ENCODE results near the gene ZNHIT1. TPM values are rescaled to one million over a fixed set of nuclear protein-coding genes. Genes with fewer than 3 reads are reported as not detected.
"Not testable (repeated sequence)": the region's sequence is repeated elsewhere in the genome, so short reads cannot be mapped to it uniquely, and the experiment has no call there.

Gene ZNHIT1
- total RNA-seq, 1 donor from 2014 or later = 109 TPM

DNA sequence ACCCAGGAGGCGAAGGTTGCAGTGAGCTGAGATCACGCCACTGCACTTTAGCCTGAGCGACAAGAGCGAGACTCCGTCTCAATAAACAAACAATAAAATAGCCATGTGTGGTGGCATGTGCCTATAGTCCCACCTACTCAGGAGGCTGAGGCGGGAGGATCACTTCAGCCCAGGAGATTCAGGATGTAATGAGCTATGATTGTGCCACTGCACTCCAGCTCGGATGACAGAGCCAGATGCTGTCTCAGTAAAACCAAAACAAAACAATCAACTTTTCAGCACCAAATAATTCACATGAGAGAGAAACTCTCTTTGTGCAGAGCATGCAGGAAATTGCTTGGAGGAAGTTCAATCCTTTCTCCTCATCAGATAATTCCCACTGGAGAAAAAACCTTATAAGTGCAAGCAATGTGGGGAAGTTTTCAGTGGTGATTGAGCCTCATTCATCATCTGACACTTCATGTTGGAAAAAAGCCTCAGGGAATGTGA, 40.3 kb downstream of the ZNHIT1 start:
- TF ChIP-seq, protein P1, sequence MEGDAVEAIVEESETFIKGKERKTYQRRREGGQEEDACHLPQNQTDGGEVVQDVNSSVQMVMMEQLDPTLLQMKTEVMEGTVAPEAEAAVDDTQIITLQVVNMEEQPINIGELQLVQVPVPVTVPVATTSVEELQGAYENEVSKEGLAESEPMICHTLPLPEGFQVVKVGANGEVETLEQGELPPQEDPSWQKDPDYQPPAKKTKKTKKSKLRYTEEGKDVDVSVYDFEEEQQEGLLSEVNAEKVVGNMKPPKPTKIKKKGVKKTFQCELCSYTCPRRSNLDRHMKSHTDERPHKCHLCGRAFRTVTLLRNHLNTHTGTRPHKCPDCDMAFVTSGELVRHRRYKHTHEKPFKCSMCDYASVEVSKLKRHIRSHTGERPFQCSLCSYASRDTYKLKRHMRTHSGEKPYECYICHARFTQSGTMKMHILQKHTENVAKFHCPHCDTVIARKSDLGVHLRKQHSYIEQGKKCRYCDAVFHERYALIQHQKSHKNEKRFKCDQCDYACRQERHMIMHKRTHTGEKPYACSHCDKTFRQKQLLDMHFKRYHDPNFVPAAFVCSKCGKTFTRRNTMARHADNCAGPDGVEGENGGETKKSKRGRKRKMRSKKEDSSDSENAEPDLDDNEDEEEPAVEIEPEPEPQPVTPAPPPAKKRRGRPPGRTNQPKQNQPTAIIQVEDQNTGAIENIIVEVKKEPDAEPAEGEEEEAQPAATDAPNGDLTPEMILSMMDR (IDR thresholded peaks at IDR 0.05; ENCODE audit: insufficient read depth, low read length, poor library complexity, severe bottlenecking) = no peak
- H3K36me3 ChIP-seq (ENCODE audit: control insufficient read depth, insufficient read depth, low read length) = no peaks in the 10 kb centered on the region
- no peak for DNase-seq (ENCODE audit: low read depth)

DNA sequence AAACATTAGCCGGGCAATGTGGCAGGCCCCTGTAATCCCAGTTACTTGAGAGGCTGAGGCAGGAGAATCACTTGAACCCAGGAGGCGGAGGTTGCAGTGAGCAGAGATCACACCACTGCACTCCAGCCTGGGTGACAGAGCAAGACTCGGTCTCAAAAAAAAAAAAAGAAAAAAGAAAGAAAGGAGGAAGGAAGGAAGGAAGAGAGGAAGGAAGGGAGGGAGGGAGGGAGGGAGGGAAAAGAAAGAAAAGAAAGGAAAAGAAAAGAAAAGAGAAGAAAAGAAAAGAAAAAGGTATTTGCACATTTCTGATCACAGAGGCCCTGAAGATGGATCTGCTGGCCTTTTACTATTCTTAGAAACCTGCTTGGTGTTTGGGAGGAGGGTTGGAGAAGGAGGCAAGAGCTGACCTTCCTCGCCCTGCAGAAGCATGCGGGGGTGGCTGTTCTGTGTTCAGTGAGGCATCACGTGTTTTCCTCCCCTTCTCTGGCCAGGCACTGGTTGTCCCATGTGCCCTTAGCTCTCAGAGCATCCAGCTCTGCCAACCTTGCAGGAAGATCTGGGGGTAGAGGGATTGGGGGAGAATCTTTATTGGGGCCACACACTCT, 46.2 kb downstream of the ZNHIT1 start:
- H3K27me3 ChIP-seq (ENCODE audit: control insufficient read depth, insufficient read depth, low read length); H3K36me3 ChIP-seq (ENCODE audit: control insufficient read depth, insufficient read depth, low read length); H3K4me3 ChIP-seq (ENCODE audit: low read depth, low read length); DNase-seq (ENCODE audit: low read depth): not testable (repeated sequence)

More for the DNA sequence above, 40.3 kb downstream of the ZNHIT1 start:
- H3K4me3 ChIP-seq (ENCODE audit: low read depth, low read length) = no peak overlapping the region
- no peaks in the 10 kb centered on the region for H3K27me3 ChIP-seq (ENCODE audit: control insufficient read depth, insufficient read depth, low read length)

DNA sequence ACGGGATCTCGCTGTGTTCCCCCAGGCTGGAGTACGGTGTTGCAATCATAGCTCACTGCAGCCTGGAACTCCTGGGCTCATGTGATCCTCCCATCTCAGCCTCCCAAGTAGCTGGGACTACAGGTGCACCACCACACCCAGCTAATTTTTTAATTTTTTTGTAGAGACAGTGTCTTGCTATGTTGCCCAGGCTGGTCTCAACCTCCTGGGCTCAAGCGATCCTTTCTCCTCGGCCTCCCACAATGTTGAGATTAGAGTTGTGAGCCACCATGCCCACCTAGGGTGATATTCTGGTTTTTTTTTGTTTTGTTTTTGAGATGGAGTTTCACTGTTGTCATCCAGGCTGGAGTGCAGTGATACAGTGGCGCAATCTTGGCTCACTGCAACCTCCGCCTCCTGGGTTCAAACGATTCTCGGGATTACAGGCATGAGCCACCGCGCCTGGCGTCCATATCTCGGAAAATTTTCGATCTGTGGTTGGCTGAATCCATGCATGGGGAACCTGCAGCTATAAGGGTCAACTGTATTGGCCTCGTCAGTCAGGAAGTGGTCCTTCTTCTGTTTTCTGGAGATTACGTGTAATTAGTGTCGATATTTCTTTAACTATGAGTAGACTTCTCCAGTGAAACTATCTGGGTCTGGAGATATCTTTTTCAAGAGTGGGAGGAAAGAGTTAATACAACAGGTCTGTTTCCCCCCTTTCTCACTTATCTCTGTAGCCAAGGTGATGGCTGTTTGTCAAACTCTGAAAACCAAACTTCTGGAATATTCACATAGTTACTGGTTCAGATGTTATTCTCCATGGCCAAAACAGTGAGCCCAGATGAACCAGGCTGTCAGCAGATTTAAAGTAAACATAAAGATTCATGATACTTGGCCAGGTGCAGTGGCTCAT, 47.9 kb downstream of the ZNHIT1 start:
- no peak for DNase-seq (ENCODE audit: low read depth)
- H3K4me3 ChIP-seq (ENCODE audit: low read depth, low read length) = no peak overlapping the region
- H3K36me3 ChIP-seq (ENCODE audit: control insufficient read depth, insufficient read depth, low read length) = no peaks in the 10 kb centered on the region
- no peaks in the 10 kb centered on the region for H3K27me3 ChIP-seq (ENCODE audit: control insufficient read depth, insufficient read depth, low read length)
- TF ChIP-seq, protein P1 (IDR thresholded peaks at IDR 0.05; ENCODE audit: insufficient read depth, low read length, poor library complexity, severe bottlenecking) = no peak

DNA sequence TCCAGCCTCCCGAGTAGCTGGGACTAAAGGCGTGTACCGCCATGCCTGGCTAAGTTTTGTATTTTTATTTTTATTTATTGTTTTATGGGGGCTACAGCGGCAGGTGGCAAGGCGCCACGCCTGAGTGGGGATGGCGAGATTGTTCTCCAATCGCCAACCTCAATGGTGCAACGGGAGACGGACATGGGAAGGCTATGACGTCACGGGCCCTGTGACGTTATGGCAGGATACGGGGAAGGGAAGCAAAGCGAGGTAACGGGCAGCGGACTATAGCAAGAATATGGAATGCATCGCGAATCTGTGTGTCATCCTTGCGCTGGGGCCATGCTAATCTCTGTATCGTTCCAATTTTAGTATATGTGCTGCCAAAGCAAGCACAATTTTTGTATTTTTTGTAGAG, 51.7 kb downstream of the ZNHIT1 start:
- no peak overlapping the region for H3K4me3 ChIP-seq (ENCODE audit: low read depth, low read length)
- H3K36me3 ChIP-seq (ENCODE audit: control insufficient read depth, insufficient read depth, low read length) = no peaks in the 10 kb centered on the region
- TF ChIP-seq, protein P1 (IDR thresholded peaks at IDR 0.05; ENCODE audit: insufficient read depth, low read length, poor library complexity, severe bottlenecking) = no peak
- DNase-seq (ENCODE audit: low read depth) = no peak
- H3K27me3 ChIP-seq (ENCODE audit: control insufficient read depth, insufficient read depth, low read length) = no peaks in the 10 kb centered on the region

DNA sequence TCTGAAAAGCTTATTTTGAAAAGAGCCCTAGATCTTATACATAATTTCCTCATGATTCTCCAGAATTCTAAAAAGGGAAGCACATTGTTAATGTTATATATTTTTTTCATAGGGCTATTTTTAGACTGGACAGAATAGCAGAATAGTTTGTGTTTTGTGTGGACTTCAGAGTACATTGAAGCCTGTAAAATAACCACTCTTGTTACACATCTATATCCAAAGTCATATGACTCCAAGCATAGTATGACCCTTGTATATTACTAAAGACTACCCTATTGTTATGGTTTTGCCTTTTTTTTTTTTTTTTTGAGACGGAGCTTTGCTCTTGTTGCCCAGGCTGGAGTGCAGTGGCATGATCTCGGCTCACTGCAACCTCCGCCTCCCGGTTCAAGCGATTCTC, 53.1 kb downstream of the ZNHIT1 start:
- DNase-seq (ENCODE audit: low read depth) = no peak
- TF ChIP-seq, protein P1 (IDR thresholded peaks at IDR 0.05; ENCODE audit: insufficient read depth, low read length, poor library complexity, severe bottlenecking) = no peak
- no peaks in the 10 kb centered on the region for H3K27me3 ChIP-seq (ENCODE audit: control insufficient read depth, insufficient read depth, low read length)
- H3K4me3 ChIP-seq (ENCODE audit: low read depth, low read length) = no peak overlapping the region
- H3K36me3 ChIP-seq (ENCODE audit: control insufficient read depth, insufficient read depth, low read length) = no peaks in the 10 kb centered on the region

DNA sequence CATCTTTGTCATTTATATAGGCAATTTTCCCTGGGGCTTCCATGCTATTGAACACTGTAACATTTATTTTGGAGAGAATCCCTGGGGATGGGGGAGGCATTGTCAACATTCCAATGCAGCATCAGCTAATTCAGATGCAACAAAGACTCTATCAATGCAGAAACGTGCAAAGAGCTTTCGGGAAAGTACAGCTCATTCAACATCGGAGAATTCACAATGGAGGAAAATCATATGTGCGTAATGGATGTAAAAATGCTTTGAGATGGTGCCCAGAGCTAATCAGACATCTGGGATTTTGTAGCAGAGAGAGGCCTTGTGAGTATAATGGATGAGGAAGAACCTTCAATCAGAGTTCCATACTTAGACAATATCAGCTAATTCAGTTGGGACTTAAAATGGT, 55.2 kb downstream of the ZNHIT1 start:
- TF ChIP-seq, protein P1 (IDR thresholded peaks at IDR 0.05; ENCODE audit: insufficient read depth, low read length, poor library complexity, severe bottlenecking) = no peak
- no peaks in the 10 kb centered on the region for H3K27me3 ChIP-seq (ENCODE audit: control insufficient read depth, insufficient read depth, low read length)
- no peak overlapping the region for H3K4me3 ChIP-seq (ENCODE audit: low read depth, low read length)
- no peak for DNase-seq (ENCODE audit: low read depth)
- H3K36me3 ChIP-seq (ENCODE audit: control insufficient read depth, insufficient read depth, low read length) = no peaks in the 10 kb centered on the region
